C4-2B (cell line): ENCODE measurements around the gene LPP.

Source experiments
- CTCF ChIP-seq: fragments of 450-650 bp; conservative IDR thresholded peaks from 2 replicates; pipeline ENCODE4 v1.5.1; 2017; ENCODE audit warnings: mild to moderate bottlenecking
- ZFX ChIP-seq: fragments of 450-650 bp; IDR thresholded peaks from 2 replicates; pipeline ENCODE4 v1.6.1; 2017

- TF ChIP-seq CTCF = no peak
- no peak for TF ChIP-seq ZFX
Measured at GRCh38 chr3:188581365-188581764, 427.4 kb downstream of the LPP start.
